ENCODE results near the gene CCDC92. TPM values are rescaled to one million over a fixed set of nuclear protein-coding genes. Genes with fewer than 3 reads are reported as not detected.

The CCDC92 gene
- total RNA-seq, 2 experiments from 2014 or later, result 14.8 to 16.2 TPM

DNA sequence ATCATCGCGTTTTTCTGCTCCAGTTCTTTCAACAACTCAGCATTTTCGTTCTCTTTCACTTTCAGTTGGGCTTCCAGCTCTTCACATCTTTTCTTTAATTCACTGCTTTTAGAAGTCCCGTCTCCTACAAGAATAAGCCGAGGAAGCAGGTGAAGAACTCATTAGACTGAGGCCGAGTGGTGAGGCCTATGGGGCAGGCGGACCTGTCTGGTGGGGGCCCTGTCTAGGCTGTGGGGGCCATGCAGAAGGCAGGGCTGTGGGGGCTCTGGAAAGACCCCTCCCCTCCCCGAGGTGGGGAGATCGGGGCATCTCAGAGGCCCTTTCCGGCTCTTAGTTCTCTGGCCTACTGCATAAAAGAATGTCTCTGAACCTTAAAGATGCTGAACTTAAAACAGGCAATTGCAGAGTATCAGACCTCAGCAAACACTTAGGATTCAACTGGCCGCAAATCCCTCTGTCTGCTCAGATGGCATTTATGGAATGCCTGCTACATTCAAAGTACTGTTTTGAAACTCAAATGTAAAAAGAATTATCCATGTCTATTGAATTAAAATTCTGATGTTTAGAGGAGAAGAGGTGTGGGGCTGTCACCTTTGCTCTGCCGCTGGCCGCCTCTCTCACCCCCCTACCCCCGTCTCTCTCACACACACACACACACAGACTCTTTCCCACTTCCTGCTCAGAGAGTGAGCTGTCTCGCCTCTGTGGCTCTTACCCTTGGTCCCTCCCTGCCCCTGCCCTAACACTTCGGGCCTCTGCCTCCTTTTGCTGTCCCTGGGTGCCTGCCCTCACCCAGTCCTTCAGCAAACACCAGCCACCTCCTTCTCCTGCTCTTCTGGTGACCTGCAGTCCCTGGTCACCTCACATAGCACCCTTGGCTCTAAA lies 34.7 kb downstream of the CCDC92 start:
- Mint-ChIP-seq H3K4me1 (ENCODE audit: low read depth) (peaks cover 47% of the 10 kb centered on the region), H3K27me3 (ENCODE audit: low read depth) (no peaks in the 10 kb centered on the region), H3K9me3 (ENCODE audit: insufficient read depth) (no peaks in the 10 kb centered on the region), H3K4me3 (peak overlapping the region; percentile 66), H3K36me3 (ENCODE audit: low read depth) (peaks cover 19% of the 10 kb centered on the region), H3K27ac (peak overlapping the region; percentile 84)
- ChIA-PET CTCF (interaction anchor here (0.8 to 2.7 kb wide), 8 partner anchors 16 to 94 kb away, joined by 3 to 9 read pairs (median 4); no protein-coding TSS in a partner anchor), POLR2A (no interaction called here)
- ATAC-seq (peak; percentile 89), DNase-seq (peak; percentile 76)

DNA sequence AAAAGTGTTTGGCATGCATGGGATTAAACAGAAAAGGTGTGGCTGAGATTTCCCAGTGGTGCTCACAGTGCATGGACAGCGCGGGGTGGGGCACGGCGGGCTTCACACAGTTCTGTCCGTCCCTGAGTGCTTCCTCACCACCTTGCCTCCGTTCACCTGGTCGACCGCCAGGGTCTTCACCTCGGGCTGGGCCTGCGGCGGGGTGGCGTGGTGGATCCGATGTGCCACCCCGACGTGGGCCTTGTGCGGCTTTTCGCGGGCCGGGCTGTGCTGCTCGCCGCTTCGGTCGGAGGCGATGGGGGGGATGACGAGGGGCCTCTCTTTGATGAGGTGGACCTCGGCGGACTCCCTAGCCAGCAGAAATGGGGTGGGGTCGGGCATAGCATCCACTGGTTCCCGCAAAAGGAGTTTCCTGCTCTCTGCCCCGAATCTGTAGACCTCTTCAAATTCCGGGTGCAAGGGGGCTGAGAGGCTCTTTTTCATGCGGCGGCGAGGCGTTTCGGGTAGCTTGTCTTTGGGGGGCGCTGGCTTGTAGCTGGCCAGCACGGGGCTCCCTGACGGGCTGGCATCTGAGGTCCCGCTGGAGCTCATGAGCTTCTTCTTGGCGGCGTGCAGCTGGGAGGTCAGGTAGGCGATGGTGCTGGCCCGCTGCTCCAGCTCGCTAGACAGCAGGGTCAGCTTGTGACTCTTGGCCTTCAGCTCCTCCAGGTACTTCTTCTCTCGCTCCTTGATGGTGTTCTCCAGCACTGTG lies 35.5 kb downstream of the CCDC92 start:
- POLR2A ChIA-PET, result no interaction called here
- Mint-ChIP-seq H3K27ac (peak overlapping the region; percentile 84), H3K4me1 (ENCODE audit: low read depth) (peaks cover 53% of the 10 kb centered on the region), H3K9me3 (ENCODE audit: insufficient read depth) (no peaks in the 10 kb centered on the region), H3K27me3 (ENCODE audit: low read depth) (peaks cover 2% of the 10 kb centered on the region), H3K4me3 (peak overlapping the region; percentile 66), H3K36me3 (ENCODE audit: low read depth) (peaks cover 15% of the 10 kb centered on the region)
- ATAC-seq, result no peak
- CTCF ChIA-PET, result interaction anchor here (2.7 kb wide), 1 partner anchor 32 kb away, joined by 9 read pairs; no protein-coding TSS in a partner anchor
- DNase-seq, result no peak

DNA sequence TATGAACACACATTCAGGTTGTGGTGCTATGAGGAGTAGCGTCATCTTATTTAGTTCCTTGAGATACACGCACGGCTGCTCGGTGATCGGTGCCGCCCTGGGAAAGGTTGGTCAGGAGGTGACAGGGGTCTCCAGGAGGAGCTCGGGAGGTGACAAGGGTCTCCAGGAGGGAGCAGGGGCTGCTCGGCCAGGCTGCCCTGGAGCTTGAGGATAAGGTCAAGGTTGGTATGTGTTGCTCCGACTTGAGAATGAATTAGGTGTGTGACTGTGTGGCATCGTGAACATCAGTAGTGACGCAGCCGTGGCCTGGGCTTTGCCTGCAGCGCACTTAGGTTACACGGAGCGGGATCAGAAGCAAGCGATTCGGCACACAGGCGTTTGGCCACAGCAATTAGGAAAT lies 36.2 kb downstream of the CCDC92 start:
- Mint-ChIP-seq H3K27ac (peak overlapping the region; percentile 65), H3K4me3 (peak overlapping the region; percentile 22), H3K27me3 (ENCODE audit: low read depth) (peaks cover 4% of the 10 kb centered on the region), H3K4me1 (ENCODE audit: low read depth) (peaks cover 59% of the 10 kb centered on the region), H3K9me3 (ENCODE audit: insufficient read depth) (no peaks in the 10 kb centered on the region), H3K36me3 (ENCODE audit: low read depth) (peaks cover 11% of the 10 kb centered on the region)
- POLR2A ChIA-PET, result no interaction called here
- ATAC-seq (no peak), DNase-seq (no peak)
- CTCF ChIA-PET, result no interaction called here

DNA sequence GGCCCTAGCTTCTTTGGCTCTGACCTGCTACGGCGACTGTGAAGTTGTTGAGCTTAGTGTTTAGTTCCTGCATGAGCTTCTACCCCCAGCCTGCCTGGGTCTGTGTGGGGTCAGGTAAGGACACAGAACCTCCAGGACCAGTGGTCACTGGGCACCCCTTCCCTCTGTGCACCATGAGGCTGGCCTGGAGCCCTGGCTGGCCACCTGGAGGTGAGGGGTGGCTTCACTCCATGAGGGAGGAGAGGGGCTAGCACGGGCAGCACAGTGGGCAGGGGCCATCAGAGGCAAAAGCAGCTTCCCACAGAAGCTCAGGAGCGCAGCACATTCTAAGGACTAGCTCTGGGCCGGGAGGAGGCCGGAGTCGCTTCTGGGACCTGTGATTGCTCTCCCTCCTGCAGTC lies 36.7 kb downstream of the CCDC92 start:
- ChIA-PET POLR2A (no interaction called here), CTCF (no interaction called here)
- DNase-seq (no peak), ATAC-seq (no peak)
- H3K36me3 Mint-ChIP-seq (ENCODE audit: low read depth), result peaks cover 8% of the 10 kb centered on the region
- H3K27ac Mint-ChIP-seq, result peak overlapping the region; percentile 36
- H3K9me3 Mint-ChIP-seq (ENCODE audit: insufficient read depth), result no peaks in the 10 kb centered on the region
- H3K4me3 Mint-ChIP-seq, result no peak overlapping the region
- peaks cover 4% of the 10 kb centered on the region for H3K27me3 Mint-ChIP-seq (ENCODE audit: low read depth)
- peaks cover 60% of the 10 kb centered on the region for H3K4me1 Mint-ChIP-seq (ENCODE audit: low read depth)

DNA sequence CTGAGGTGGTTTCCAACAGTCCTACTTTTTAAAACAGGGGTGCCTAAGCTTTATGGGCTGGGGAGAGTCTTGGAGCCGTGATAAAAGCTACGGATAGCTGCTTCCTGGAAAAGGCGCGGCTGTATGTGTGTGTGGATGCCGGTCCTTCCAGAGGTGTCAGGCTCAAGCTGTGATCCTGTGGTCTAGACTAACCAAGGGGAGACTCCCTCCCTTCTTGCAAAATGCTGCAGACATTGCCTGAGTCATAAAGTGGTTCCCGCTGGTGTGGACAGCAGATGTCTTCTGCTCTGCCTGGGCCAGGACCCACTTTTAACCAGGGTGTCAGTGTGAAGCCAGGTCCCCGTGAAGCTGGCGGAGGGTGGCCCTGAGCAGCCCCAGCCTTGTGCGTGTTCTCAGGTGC lies 37.8 kb downstream of the CCDC92 start:
- no peak overlapping the region for H3K27ac Mint-ChIP-seq
- DNase-seq (no peak), ATAC-seq (no peak)
- peaks cover 62% of the 10 kb centered on the region for H3K4me1 Mint-ChIP-seq (ENCODE audit: low read depth)
- peaks cover 4% of the 10 kb centered on the region for H3K27me3 Mint-ChIP-seq (ENCODE audit: low read depth)
- H3K4me3 Mint-ChIP-seq, result no peak overlapping the region
- CTCF ChIA-PET, result interaction anchor here (1.2 to 1.5 kb wide), 2 partner anchors 25 to 29 kb away, joined by 3 to 8 read pairs; no protein-coding TSS in a partner anchor
- H3K9me3 Mint-ChIP-seq (ENCODE audit: insufficient read depth), result no peaks in the 10 kb centered on the region
- H3K36me3 Mint-ChIP-seq (ENCODE audit: low read depth), result peaks cover 8% of the 10 kb centered on the region
- POLR2A ChIA-PET, result no interaction called here

DNA sequence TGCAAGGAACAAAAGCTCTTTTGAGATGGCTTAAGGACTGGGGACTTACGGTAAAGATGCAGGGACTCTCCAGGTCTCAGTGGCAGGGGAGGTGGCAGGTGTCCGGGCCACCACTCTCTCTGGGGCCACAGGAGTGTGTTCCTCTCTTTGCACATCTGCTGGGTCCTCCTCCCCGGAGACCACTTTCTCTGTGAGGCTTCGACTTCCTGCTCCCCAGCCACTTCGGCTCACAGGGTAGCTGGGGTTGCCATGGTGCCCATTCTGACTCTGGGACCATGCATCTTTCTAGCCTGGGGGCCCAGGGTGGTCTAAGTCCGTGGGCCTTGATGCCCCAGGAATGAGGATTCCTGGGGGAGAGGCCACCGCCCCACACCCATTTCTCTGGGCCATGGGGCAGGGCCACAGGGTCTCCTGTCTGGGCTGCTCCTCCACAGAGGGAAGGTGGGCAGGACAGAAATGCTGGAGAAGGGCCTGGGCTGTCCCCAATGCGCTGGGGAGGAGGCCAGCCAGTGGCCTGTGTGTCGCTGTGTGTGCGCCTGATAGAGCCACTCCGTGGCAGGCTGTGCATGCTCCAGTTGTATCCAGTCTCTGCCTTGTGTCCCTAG lies 38.5 kb downstream of the CCDC92 start:
- peaks cover 61% of the 10 kb centered on the region for H3K4me1 Mint-ChIP-seq (ENCODE audit: low read depth)
- peaks cover 4% of the 10 kb centered on the region for H3K27me3 Mint-ChIP-seq (ENCODE audit: low read depth)
- DNase-seq (no peak), ATAC-seq (no peak)
- no peaks in the 10 kb centered on the region for H3K9me3 Mint-ChIP-seq (ENCODE audit: insufficient read depth)
- no peak overlapping the region for H3K4me3 Mint-ChIP-seq
- peaks cover 8% of the 10 kb centered on the region for H3K36me3 Mint-ChIP-seq (ENCODE audit: low read depth)
- ChIA-PET CTCF (interaction anchor here (1.2 to 1.5 kb wide), 3 partner anchors 20 to 29 kb away, joined by 3 to 8 read pairs (median 5); no protein-coding TSS in a partner anchor), POLR2A (interaction anchor here (1.0 kb wide), 1 partner anchor 8 kb away, joined by 3 read pairs; no protein-coding TSS in a partner anchor)
- H3K27ac Mint-ChIP-seq, result no peak overlapping the region

DNA sequence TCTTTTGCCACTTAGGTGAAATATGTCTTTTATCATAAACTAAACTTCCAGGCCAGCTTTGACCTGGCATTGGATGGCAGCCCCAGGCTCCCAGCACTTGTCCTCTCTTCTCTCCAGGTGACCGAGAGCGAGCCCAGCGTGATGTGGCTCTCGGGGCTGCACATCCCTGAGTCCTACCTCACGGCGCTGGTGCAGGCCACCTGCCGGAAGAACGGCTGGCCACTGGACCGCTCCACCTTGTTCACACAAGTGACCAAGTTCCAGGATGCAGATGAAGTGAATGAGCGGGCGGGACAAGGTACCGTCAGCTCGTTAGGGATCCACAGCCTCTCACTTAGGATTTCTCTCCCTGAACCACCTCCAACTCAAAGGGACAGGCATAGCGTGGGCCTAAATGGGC lies 39.4 kb downstream of the CCDC92 start:
- H3K4me3 Mint-ChIP-seq, result no peak overlapping the region
- ATAC-seq, result no peak
- H3K27ac Mint-ChIP-seq, result no peak overlapping the region
- peaks cover 4% of the 10 kb centered on the region for H3K27me3 Mint-ChIP-seq (ENCODE audit: low read depth)
- ChIA-PET POLR2A (interaction anchor here (1.0 kb wide), 1 partner anchor 9 kb away, joined by 3 read pairs; no protein-coding TSS in a partner anchor), CTCF (interaction anchor here (0.9 to 1.3 kb wide), 4 partner anchors 10 to 389 kb away, joined by 3 to 6 read pairs (median 4); no protein-coding TSS in a partner anchor)
- peaks cover 52% of the 10 kb centered on the region for H3K4me1 Mint-ChIP-seq (ENCODE audit: low read depth)
- H3K36me3 Mint-ChIP-seq (ENCODE audit: low read depth), result peaks cover 8% of the 10 kb centered on the region
- H3K9me3 Mint-ChIP-seq (ENCODE audit: insufficient read depth), result no peaks in the 10 kb centered on the region
- DNase-seq, result no peak

DNA sequence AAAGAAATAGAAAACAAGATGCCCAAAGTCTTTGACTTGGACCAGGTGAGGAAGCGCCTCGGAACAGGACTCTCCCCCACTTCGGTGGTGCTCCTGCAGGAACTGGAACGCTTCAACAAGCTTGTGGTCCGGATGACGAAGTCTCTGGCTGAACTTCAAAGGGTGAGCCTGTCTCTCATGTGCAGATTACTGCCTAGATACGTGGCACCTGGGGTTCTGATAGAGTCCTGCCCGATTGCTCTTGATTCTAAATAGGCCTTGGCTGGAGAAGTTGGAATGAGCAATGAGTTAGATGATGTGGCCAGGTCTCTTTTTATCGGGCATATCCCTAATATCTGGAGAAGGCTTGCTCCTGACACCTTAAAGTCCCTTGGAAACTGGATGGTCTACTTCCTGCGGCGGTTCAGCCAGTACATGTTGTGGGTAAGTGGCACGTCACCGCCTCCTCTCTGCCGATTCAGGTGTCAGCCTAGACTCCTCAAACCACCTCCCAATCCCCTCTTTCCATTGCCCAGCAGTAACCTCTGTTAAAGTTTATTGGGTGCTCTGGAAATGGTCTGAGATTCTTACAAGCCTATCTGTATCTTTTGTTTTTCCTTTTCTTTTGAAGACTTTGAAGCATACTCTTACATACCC lies 40.8 kb downstream of the CCDC92 start:
- Mint-ChIP-seq H3K4me3 (no peak overlapping the region), H3K9me3 (ENCODE audit: insufficient read depth) (no peaks in the 10 kb centered on the region), H3K27ac (no peak overlapping the region), H3K27me3 (ENCODE audit: low read depth) (peaks cover 4% of the 10 kb centered on the region), H3K4me1 (ENCODE audit: low read depth) (peaks cover 42% of the 10 kb centered on the region), H3K36me3 (ENCODE audit: low read depth) (peaks cover 4% of the 10 kb centered on the region)
- ATAC-seq (peak; percentile 78), DNase-seq (peak; percentile 59)
- CTCF ChIA-PET, result interaction anchor here (0.9 to 2.6 kb wide), 3 partner anchors 26 to 52 kb away, joined by 4 to 11 read pairs (median 4); no protein-coding TSS in a partner anchor
- POLR2A ChIA-PET, result interaction anchor here (1.0 kb wide), 1 partner anchor 11 kb away, joined by 4 read pairs; no protein-coding TSS in a partner anchor

DNA sequence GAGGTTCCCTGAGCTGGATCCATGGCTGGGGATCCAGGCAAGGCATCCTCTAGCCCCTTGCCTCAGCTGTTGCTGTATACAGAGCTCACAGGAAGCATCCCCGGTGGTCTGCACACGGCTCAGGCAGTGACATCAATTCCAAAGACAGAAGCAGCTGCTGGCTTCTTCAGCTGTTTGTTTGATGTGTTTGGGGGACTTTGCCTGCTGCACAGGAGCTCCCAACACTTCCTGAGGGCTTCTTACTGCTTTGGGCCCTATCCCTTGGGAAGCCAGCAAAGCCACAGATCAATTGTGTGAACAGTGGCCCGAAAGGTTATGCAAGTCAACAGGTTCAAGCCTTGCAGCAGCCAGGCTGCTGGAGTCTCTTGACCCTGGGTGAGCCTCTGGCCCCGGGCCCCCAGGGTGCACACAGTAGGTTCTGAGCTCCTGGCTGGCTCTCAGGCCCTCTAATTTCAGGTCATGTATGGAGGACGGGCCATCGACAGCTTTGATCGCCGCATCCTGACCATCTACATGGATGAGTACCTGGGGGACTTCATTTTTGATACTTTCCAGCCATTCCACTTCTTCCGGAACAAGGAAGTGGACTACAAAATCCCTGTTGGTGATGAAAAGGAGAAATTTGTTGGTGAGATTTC lies 42.6 kb downstream of the CCDC92 start:
- H3K36me3 Mint-ChIP-seq (ENCODE audit: low read depth), result no peaks in the 10 kb centered on the region
- peaks cover 4% of the 10 kb centered on the region for H3K27me3 Mint-ChIP-seq (ENCODE audit: low read depth)
- CTCF ChIA-PET, result interaction anchor here (2.6 kb wide), 1 partner anchor 25 kb away, joined by 11 read pairs; no protein-coding TSS in a partner anchor
- H3K4me3 Mint-ChIP-seq, result no peak overlapping the region
- H3K4me1 Mint-ChIP-seq (ENCODE audit: low read depth), result peaks cover 36% of the 10 kb centered on the region
- ATAC-seq (no peak), DNase-seq (no peak)
- H3K27ac Mint-ChIP-seq, result no peak overlapping the region
- POLR2A ChIA-PET, result no interaction called here
- H3K9me3 Mint-ChIP-seq (ENCODE audit: insufficient read depth), result no peaks in the 10 kb centered on the region

DNA sequence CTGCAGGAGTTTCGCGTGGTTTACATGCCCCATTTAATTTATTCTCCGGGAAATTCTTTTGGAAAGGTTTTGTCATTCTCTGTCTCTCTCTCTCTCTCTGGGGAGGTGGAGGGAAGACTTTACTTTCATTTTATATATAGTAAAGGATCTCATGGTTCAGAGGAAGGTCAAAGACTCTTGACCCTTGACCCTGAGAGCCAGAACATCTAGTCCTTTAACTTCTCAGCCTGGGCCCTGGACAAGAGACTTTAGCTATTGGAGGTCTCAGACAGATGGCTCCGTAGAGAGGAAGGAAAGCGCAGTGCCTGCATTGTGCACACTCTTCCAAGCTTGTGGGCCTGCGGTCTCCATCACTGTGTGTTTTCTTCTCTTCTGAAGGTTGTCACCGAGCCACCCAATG lies 43.7 kb downstream of the CCDC92 start:
- no peaks in the 10 kb centered on the region for H3K9me3 Mint-ChIP-seq (ENCODE audit: insufficient read depth)
- H3K4me3 Mint-ChIP-seq, result no peak overlapping the region
- ATAC-seq (no peak), DNase-seq (no peak)
- H3K4me1 Mint-ChIP-seq (ENCODE audit: low read depth), result peaks cover 26% of the 10 kb centered on the region
- POLR2A ChIA-PET, result no interaction called here
- H3K27me3 Mint-ChIP-seq (ENCODE audit: low read depth), result peaks cover 10% of the 10 kb centered on the region
- no peak overlapping the region for H3K27ac Mint-ChIP-seq
- H3K36me3 Mint-ChIP-seq (ENCODE audit: low read depth), result no peaks in the 10 kb centered on the region
- CTCF ChIA-PET, result no interaction called here

All from activated CD8-positive, alpha-beta T cell treated with anti-CD3 and anti-CD28 coated beads, Interleukin-2, amount 10 ng/mL, durations not matched to agents 7 days and 5 days (primary cell).